Stimulated activated CD8-positive, alpha-beta memory T cell treated with anti-CD3 and anti-CD28 coated beads, Interleukin-4, amount 100 ng/mL, for 4 hours (primary cell): ENCODE measurements around the gene TSPAN33.
"Not testable (repeated sequence)": the region's sequence is repeated elsewhere in the genome, so short reads cannot be mapped to it uniquely, and the experiment has no call there.

ENCODE experiments used
- DNase-seq, 2 donors: peaks; one replicate each; pipeline ENCODE4 v3.0.0-alpha.2; 2020; ENCODE audit warnings: low read depth in 2 of 2, low spot score in 1 of 2

TSPAN33 gene

GRCh38 chr7:129205987-129206785 lies 61.7 kb downstream of the TSPAN33 start:
- no peak for DNase-seq

DNA sequence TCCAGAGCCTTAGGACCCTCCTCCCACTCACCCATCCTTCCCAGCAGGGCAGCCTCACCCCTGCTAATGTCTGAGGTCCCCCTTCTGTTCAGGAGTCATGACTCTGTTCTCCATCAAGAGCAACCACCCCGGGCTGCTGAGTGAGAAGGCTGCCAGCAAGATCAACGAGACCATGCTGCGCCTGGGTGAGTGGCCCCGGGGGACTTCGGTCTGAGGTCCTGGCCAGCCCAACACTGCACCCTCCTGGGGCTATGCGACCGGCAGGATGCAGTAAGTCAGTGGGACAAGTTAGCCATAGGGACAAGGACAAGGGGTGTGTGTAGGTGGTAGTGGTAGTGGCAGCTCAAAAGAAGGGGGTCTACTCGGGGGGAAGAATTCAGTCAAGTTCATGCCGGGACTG lies 64.2 kb downstream of the TSPAN33 start:
- DNase-seq, result no peak

GRCh38 chr7:129209067-129209926 lies 64.8 kb downstream of the TSPAN33 start:
- no peak for DNase-seq

DNA sequence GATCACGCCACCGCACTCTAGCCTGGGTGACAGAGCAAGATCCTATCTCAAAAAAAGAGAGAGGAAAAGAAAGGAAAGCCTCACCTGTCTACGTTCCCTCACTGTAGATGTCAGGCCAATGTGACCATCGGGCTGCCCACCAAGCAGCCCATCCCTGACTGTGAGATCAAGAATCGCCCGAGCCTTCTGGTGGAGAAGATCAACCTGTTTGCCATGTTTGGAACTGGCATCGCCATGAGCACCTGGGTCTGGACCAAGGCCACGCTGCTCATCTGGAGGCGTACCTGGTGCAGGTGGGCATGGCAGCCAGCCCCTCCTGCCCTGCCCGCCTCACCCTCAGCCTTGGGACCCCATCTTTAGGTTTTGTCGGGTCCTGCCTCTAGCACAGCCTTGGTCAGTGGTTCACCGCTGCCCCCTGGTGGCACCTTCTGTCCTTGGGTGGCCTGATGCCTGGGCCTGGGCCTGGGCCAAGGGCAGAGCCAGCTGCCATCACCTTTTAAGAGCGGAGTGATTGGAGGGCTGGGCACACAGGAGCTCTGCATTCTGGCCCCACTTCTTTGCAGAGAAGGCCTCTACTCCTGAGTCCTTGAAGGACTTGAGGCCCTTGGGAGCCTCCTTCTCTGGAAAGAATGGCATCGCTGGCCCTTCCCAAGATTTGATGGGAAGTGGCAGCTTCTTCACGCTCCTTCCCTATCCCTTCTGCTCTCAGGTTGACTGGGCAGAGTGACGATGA lies 65.9 kb downstream of the TSPAN33 start:
- peak; percentile 15 to 33 for DNase-seq

DNA sequence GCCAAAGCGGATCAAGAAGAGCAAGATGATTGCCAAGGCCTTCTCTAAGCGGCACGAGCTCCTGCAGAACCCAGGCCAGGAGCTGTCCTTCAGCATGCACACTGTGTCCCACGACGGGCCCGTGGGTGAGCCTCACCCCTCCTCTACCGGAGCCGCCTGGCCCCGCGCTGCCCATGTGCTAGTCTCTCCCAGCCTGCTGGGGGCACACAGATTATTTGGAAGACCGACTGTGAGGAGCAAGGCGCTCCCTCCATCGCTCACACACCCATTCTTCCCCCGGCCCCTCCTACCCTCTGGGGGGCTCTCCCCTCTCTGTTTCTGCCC lies 66.4 kb downstream of the TSPAN33 start:
- DNase-seq, result no peak

DNA sequence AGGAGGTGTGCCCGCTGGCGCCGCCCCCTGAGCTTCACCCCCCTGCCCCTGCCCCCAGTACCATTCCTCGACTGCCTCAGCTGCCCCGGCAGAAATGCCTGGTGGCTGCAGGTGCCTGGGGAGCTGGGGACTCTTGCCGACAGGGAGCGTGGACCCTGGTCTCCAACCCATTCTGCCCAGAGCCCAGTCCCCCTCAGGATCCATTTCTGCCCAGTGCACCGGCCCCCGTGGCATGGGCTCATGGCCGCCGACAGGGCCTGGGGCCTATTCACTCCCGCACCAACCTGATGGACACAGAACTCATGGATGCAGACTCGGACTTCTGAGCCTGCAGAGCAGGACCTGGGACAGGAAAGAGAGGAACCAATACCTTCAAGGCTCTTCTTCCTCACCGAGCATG lies 67.6 kb downstream of the TSPAN33 start:
- DNase-seq, result no peak

- no peak for DNase-seq
These were observed 68.1 kb downstream of the TSPAN33 start for GRCh38 chr7:129212596-129212995.

- DNase-seq, result no peak
These were observed 69.3 kb downstream of the TSPAN33 start for GRCh38 chr7:129213828-129214227.

- DNase-seq, result not testable (repeated sequence)
These were observed 71.2 kb downstream of the TSPAN33 start for GRCh38 chr7:129215691-129216090.

GRCh38 chr7:129216101-129216715 lies 71.7 kb downstream of the TSPAN33 start:
- DNase-seq, result not testable (repeated sequence)

GRCh38 chr7:129216821-129217416 lies 72.4 kb downstream of the TSPAN33 start:
- not testable (repeated sequence) for DNase-seq

DNA sequence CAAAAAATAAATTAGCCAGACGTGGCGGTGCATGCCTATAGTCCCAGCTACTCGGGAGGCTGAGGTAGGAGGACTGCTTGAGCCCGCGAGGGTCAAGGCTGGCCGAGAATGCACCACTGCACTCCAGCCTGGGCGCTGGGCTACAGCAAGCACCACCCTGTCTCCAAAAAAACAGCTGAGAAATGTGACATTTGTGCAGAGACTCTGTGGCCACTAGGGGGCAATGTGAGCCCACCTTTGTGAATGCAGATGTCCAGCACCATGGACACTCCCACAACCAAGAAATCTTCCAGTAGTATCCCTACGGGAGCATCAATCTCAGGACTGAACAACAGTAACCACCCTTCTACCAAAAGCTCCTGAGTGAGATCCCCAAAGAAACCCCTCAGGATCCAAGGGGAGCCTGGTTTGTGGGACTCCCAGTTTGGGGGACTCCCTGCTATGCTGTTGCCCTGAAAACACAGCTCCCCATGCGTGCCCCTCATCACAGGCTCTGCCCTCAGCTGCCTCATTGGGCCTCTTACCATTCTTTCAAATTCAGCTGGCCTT lies 74.1 kb downstream of the TSPAN33 start:
- DNase-seq, result peak; percentile 44 to 76

DNA sequence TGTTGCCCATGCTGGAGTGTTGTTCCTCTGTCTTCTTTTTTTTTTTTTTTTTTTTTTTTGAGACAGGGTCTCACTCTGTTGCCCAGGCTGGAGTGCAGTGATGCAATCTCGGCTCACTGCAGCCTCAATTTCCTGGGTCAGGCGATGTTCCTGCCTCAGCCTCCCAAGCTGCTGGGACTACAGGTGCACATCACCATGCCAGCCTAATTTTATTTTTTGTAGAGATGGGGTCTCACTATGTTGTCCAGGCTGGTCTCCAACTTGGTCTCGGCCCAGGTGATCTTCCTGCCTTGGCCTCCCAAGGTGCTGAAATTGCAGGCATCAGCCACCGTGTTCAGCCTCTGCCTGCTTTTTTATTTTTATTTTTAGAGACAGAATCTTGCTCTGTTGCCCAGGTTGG lies 74.7 kb downstream of the TSPAN33 start:
- not testable (repeated sequence) for DNase-seq
